ENCODE data around the gene SYT9.
A peak's percentile ranks its signal among the peaks of the same experiment; 100 is the strongest.

Gene SYT9

GRCh38 chr11:7442588-7443215 lies 191.0 kb downstream of the SYT9 start:
- peak; percentile 94 for TF ChIP-seq CTCF (IDR thresholded peaks at IDR 0.05; ENCODE audit: insufficient read depth, low read depth, low read length, missing control alignments)
- no peak overlapping the region for H3K4me3 ChIP-seq (ENCODE audit: low read length)
- peak; percentile 63 for DNase-seq (ENCODE audit: low read depth)

- TF ChIP-seq CTCF (IDR thresholded peaks at IDR 0.05; ENCODE audit: insufficient read depth, low read depth, low read length, missing control alignments): no peak
- no peak for DNase-seq (ENCODE audit: low read depth)
- H3K4me3 ChIP-seq (ENCODE audit: low read length): no peak overlapping the region
Observed at GRCh38 chr11:7444091-7444981, 192.6 kb downstream of the SYT9 start.

GRCh38 chr11:7445564-7445963 lies 193.9 kb downstream of the SYT9 start:
- no peak overlapping the region for H3K4me3 ChIP-seq (ENCODE audit: low read length)
- no peak for TF ChIP-seq CTCF (IDR thresholded peaks at IDR 0.05; ENCODE audit: insufficient read depth, low read depth, low read length, missing control alignments)
- no peak for DNase-seq (ENCODE audit: low read depth)

GRCh38 chr11:7448201-7448600 lies 196.5 kb downstream of the SYT9 start:
- no peak for DNase-seq (ENCODE audit: low read depth)
- TF ChIP-seq CTCF (IDR thresholded peaks at IDR 0.05; ENCODE audit: insufficient read depth, low read depth, low read length, missing control alignments): no peak
- no peak overlapping the region for H3K4me3 ChIP-seq (ENCODE audit: low read length)

GRCh38 chr11:7449211-7449840 lies 197.6 kb downstream of the SYT9 start:
- no peak for DNase-seq (ENCODE audit: low read depth)

GRCh38 chr11:7449841-7450214 lies 198.1 kb downstream of the SYT9 start:
- no peak for TF ChIP-seq CTCF (IDR thresholded peaks at IDR 0.05; ENCODE audit: insufficient read depth, low read depth, low read length, missing control alignments)
- H3K4me3 ChIP-seq (ENCODE audit: low read length): no peak overlapping the region
- peak; percentile 24 for DNase-seq (ENCODE audit: low read depth)

More at GRCh38 chr11:7449211-7449840, 197.6 kb downstream of the SYT9 start:
- TF ChIP-seq CTCF (IDR thresholded peaks at IDR 0.05; ENCODE audit: insufficient read depth, low read depth, low read length, missing control alignments): no peak
- no peak overlapping the region for H3K4me3 ChIP-seq (ENCODE audit: low read length)

All from epithelial cell of esophagus (primary cell).